H1 (cell line): ENCODE measurements around the gene CHST11. TPM values are rescaled to one million over a fixed set of nuclear protein-coding genes. Genes with fewer than 3 reads are reported as not detected.

ENCODE experiments used
- CTCF ChIA-PET: fragments of 300-600 bp; sonication (Branson Sonifier 250); formaldehyde crosslinking; loops from one replicate; lab custom pipeline; 2021; ENCODE audit not compliant: partially characterized antibody; lab: Charles Lee
- POLR2A ChIA-PET: fragments of 300-600 bp; sonication (Branson Sonifier 250); formaldehyde crosslinking; loops from one replicate; lab custom pipeline; 2021; ENCODE audit warnings: inconsistent platforms; ENCODE audit not compliant: partially characterized antibody; lab: Charles Lee
- DNase-seq, 2 experiments: peaks; one replicate each; pipeline versions ENCODE4 v3.0.0 to v3.0.0-alpha.2; 2010 to 2022; ENCODE audit warnings: low spot score in 2 of 2, low read depth in 1 of 2, mixed read lengths in 1 of 2
- FAIRE-seq: peaks from 2 replicates; lab custom pipeline; 2011; peaks lifted over from hg19 to GRCh38; lab: Jason Lieb, UNC
- H2AFZ ChIP-seq: 2 replicates; pipeline ENCODE4 v1.8.1; 2012; ENCODE audit warnings: low read length, inconsistent platforms
- H2AK5ac ChIP-seq: 2 replicates; pipeline ENCODE4 v1.6.1; 2013; ENCODE audit warnings: low read depth, low read length
- H2BK120ac ChIP-seq: replicated peaks from 2 replicates; pipeline ENCODE3; 2013; ENCODE audit warnings: low read depth, low read length, inconsistent platforms
- H2BK12ac ChIP-seq: 2 replicates; pipeline ENCODE4 v1.6.1; 2013; ENCODE audit warnings: low read depth, low read length
- H2BK15ac ChIP-seq: 2 replicates; pipeline ENCODE4 v1.6.1; 2013; ENCODE audit warnings: low read length
- H2BK20ac ChIP-seq: 2 replicates; pipeline ENCODE4 v1.6.1; 2013; ENCODE audit warnings: low read length
- H2BK5ac ChIP-seq: 2 replicates; pipeline ENCODE4 v1.6.1; 2013; ENCODE audit warnings: low read depth, low read length
- H3K14ac ChIP-seq: 2 replicates; pipeline ENCODE4 v1.6.1; 2013; ENCODE audit warnings: inconsistent platforms; ENCODE audit not compliant: insufficient read length
- H3K18ac ChIP-seq: 2 replicates; pipeline ENCODE4 v1.6.1; 2013; ENCODE audit warnings: low read length; ENCODE audit errors: extremely low read depth
- H3K23ac ChIP-seq: 2 replicates; pipeline ENCODE4 v1.6.1; 2013; ENCODE audit warnings: inconsistent platforms; ENCODE audit not compliant: insufficient read length
- H3K23me2 ChIP-seq: 2 replicates; pipeline ENCODE4 v1.6.1; 2013; ENCODE audit warnings: low read depth, low read length
- H3K27ac ChIP-seq: 2 replicates; pipeline ENCODE4 v1.6.1; 2011; ENCODE audit warnings: low read depth, low read length, inconsistent platforms
- H3K27me3 ChIP-seq, 4 experiments: replicated peaks in 1 of 4; 1 replicate in 1 of 4; 2 replicates in 3 of 4; pipeline versions ENCODE4 v1.6.1 to v1.8.1; 2011 to 2013; ENCODE audit warnings: low read length in 3 of 4, mild to moderate bottlenecking in 3 of 4, inconsistent platforms in 2 of 4, mixed read lengths in 2 of 4, moderate library complexity in 1 of 4; ENCODE audit not compliant: control insufficient read depth in 3 of 4, insufficient read depth in 3 of 4; ENCODE audit errors: extremely low read depth in 1 of 4
- H3K36me3 ChIP-seq, 4 experiments: 2 replicates each; pipeline versions ENCODE4 v1.6.1 to v1.8.1; 2011 to 2013; ENCODE audit warnings: mild to moderate bottlenecking in 4 of 4, low read length in 3 of 4, moderate library complexity in 2 of 4, control low read depth in 1 of 4, inconsistent platforms in 1 of 4; ENCODE audit not compliant: insufficient read depth in 4 of 4, control insufficient read depth in 2 of 4
- H3K4ac ChIP-seq: replicated peaks from 2 replicates; pipeline ENCODE3; 2013; ENCODE audit warnings: low read length, low read depth, mixed read lengths, inconsistent platforms; ENCODE audit not compliant: insufficient read length
- H3K4me1 ChIP-seq, 4 experiments: replicated peaks in 1 of 4; 1 replicate in 1 of 4; 2 replicates in 3 of 4; pipeline versions ENCODE4 v1.6.1 to v1.8.1; 2011 to 2013; ENCODE audit warnings: low read length in 3 of 4, inconsistent platforms in 2 of 4, mixed read lengths in 1 of 4; ENCODE audit not compliant: insufficient read depth in 4 of 4, control insufficient read depth in 3 of 4
- H3K4me2 ChIP-seq, 2 experiments: 2 replicates each; pipeline versions ENCODE4 v1.6.1 to v1.8.1; 2011 to 2013; ENCODE audit warnings: low read depth in 2 of 2, low read length in 2 of 2, control low read depth in 1 of 2, inconsistent platforms in 1 of 2, mild to moderate bottlenecking in 1 of 2; ENCODE audit not compliant: insufficient read depth in 1 of 2
- H3K4me3 ChIP-seq, 4 experiments: fragments of 200-600, 300-600 bp in 1 of 4; sonication (generic), shearing (Covaris generic), sonication (Bioruptor Twin) in 1 of 4; 2 replicates each; pipeline versions ENCODE4 v1.5.1 to v1.8.1; 2011 to 2016; ENCODE audit warnings: low read length in 4 of 4, low read depth in 3 of 4, control low read depth in 2 of 4, inconsistent platforms in 2 of 4, mild to moderate bottlenecking in 2 of 4, mixed read lengths in 1 of 4, moderate library complexity in 1 of 4; ENCODE audit not compliant: insufficient read depth in 2 of 4; ENCODE audit errors: extremely low read depth in 1 of 4
- H3K56ac ChIP-seq: replicated peaks from 2 replicates; pipeline ENCODE3; 2013; ENCODE audit warnings: low read depth, mild to moderate bottlenecking, mixed read lengths, low read length, inconsistent platforms; ENCODE audit not compliant: insufficient read length
- H3K79me1 ChIP-seq: 2 replicates; pipeline ENCODE4 v1.6.1; 2013; ENCODE audit warnings: low read depth, low read length, control low read depth
- H3K79me2 ChIP-seq, 2 experiments: 2 replicates each; pipeline versions ENCODE4 v1.6.1 to v1.8.1; 2012 to 2013; ENCODE audit warnings: low read length in 2 of 2, mild to moderate bottlenecking in 2 of 2, inconsistent platforms in 1 of 2; ENCODE audit not compliant: insufficient read depth in 2 of 2, control insufficient read depth in 1 of 2
- H3K9ac ChIP-seq, 4 experiments: replicated peaks in 1 of 4; 1 replicate in 1 of 4; 2 replicates in 3 of 4; pipeline versions ENCODE4 v1.6.1 to v1.8.1; 2011 to 2013; ENCODE audit warnings: low read depth in 3 of 4, low read length in 3 of 4, control low read depth in 2 of 4, mild to moderate bottlenecking in 2 of 4, moderate library complexity in 2 of 4, inconsistent platforms in 1 of 4; ENCODE audit errors: extremely low read depth in 1 of 4
- H3K9me3 ChIP-seq, 2 experiments: 2 replicates each; pipeline versions ENCODE4 v1.6.1 to v1.8.1; 2012 to 2013; ENCODE audit warnings: mild to moderate bottlenecking in 2 of 2, moderate library complexity in 2 of 2, control low read depth in 1 of 2, inconsistent platforms in 1 of 2, low read depth in 1 of 2, low read length in 1 of 2, mixed read lengths in 1 of 2; ENCODE audit not compliant: insufficient read depth in 2 of 2
- H4K20me1 ChIP-seq, 2 experiments: replicated peaks in 1 of 2; 2 replicates each; pipeline versions ENCODE3 to v1.8.1; 2011 to 2013; ENCODE audit warnings: inconsistent platforms in 2 of 2, low read length in 2 of 2, mild to moderate bottlenecking in 1 of 2; ENCODE audit not compliant: insufficient read depth in 2 of 2, control insufficient read depth in 1 of 2
- H4K5ac ChIP-seq: 2 replicates; pipeline ENCODE4 v1.6.1; 2013; ENCODE audit warnings: low read length, low read depth, mixed read lengths, inconsistent platforms; ENCODE audit not compliant: insufficient read length
- H4K8ac ChIP-seq: 2 replicates; pipeline ENCODE4 v1.8.0; 2013; ENCODE audit warnings: mild to moderate bottlenecking, moderate library complexity, low read length, inconsistent platforms; ENCODE audit not compliant: insufficient read depth; ENCODE audit errors: extremely low read depth
- H4K91ac ChIP-seq: replicated peaks from 2 replicates; pipeline ENCODE3; 2013; ENCODE audit warnings: low read length, mixed read lengths, inconsistent platforms; ENCODE audit not compliant: insufficient read length
- ASH2L ChIP-seq: fragments of 200-600, 300-600 bp; sonication (generic); IDR thresholded peaks from one replicate; pipeline ENCODE4 v1.7.1; 2017; ENCODE audit warnings: low read length
- POU5F1 ChIP-seq: IDR thresholded peaks from 2 replicates; pipeline ENCODE4 v1.6.1; 2011; ENCODE audit warnings: low read depth, mild to moderate bottlenecking, low read length, moderate library complexity
- SIX5 ChIP-seq: IDR thresholded peaks from 2 replicates; pipeline ENCODE4 v1.6.1; 2011; ENCODE audit warnings: mild to moderate bottlenecking, low read depth, low read length
- SP1 ChIP-seq: IDR thresholded peaks from 2 replicates; pipeline ENCODE4 v1.6.1; 2011; ENCODE audit warnings: low read depth, low read length
- SP2 ChIP-seq: IDR thresholded peaks from 2 replicates; pipeline ENCODE4 v1.6.1; 2012; ENCODE audit warnings: mild to moderate bottlenecking, low read length, inconsistent platforms
- TEAD4 ChIP-seq: IDR thresholded peaks from 2 replicates; pipeline ENCODE4 v1.6.1; 2012; ENCODE audit warnings: low read depth, low read length, inconsistent platforms, mixed read lengths
- polyA plus RNA-seq, 7 experiments: library from polyadenylated mRNA; depleted of rRNA in 3 of 7; stranded (reverse) in 5 of 7; unstranded in 2 of 7; fragments of >200 nt in 5 of 7; fragments of 200-250 nt in 2 of 7; gene quantifications; 1 replicate in 5 of 7; 2 replicates in 1 of 7; 4 replicates in 1 of 7; pipeline versions ENCODE4 v1.2.1 to v1.2.3, GENCODE V29; 2011 to 2013; ENCODE audit warnings: missing spikeins in 2 of 7, mixed read lengths in 2 of 7
- total RNA-seq: library from RNA; stranded (reverse); fragmentation: NEBNext Ultra II Directional; extraction: Animal tissue kit (Norgen Biotek cat#: 25700); gene quantifications from 2 replicates; pipeline ENCODE4 v1.2.1, GENCODE V29; 2021
- TF ChIP-seq, protein P1 (sequence below): IDR thresholded peaks from 2 replicates; pipeline ENCODE4 v1.6.1; 2011; ENCODE audit warnings: low read depth, mild to moderate bottlenecking, low read length; ENCODE audit not compliant: insufficient read depth
- TF ChIP-seq, protein P2 (sequence below): IDR thresholded peaks from 2 replicates; pipeline ENCODE4 v1.6.1; 2011; ENCODE audit warnings: low read length, improper control_type of control experiment
- TF ChIP-seq, protein P3 (sequence below): IDR thresholded peaks from 2 replicates; pipeline ENCODE4 v1.6.1; 2012; ENCODE audit warnings: inconsistent platforms

CHST11 gene
- total and polyA plus RNA-seq, 2 of the 8 experiments (the other 6 are each of a cell fraction or from before 2014, with no cell fraction given) = 14.4 to 20.8 TPM

DNA sequence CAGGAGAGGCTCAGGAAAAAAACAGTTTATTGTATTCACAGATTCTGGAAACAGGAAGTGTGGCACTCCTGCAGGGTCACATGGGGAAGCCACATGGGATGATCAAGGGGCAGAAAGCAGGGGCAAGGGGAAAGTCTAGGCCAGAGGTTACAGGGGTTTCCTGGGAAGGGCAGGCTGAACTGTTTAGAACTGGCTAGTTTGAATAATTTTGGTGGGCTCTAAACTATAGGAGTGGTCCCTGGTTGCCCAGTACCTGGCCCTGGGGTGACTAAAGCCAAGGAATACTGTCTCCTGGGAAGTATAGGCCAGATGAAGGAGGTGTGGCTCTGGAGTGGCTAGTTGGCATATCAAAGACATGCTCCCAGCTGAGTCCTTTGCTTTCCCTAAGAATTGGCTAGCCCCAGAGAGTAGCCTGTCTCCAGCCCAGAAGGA, 332.1 kb downstream of the CHST11 start:
- H3K14ac ChIP-seq = no peak overlapping the region
- H4K20me1 ChIP-seq = no peaks in the 10 kb centered on the region
- H2AFZ ChIP-seq = peak overlapping the region; percentile 93; the same call in 1 of the 2 replicates
- H3K4ac ChIP-seq = no peak overlapping the region
- 0 out of 2 replicates have a peak overlapping the region, but pooled peaks have one; percentile 15 for H2BK20ac ChIP-seq
- H3K36me3 ChIP-seq = no peaks in the 10 kb centered on the region
- CTCF ChIA-PET = interaction anchor here (0.5 to 3.5 kb wide), 4 partner anchors 11 to 918 kb away, joined by 3 to 34 read pairs (median 4); no protein-coding TSS in a partner anchor
- H3K79me2 ChIP-seq = no peaks in the 10 kb centered on the region
- H3K27me3 ChIP-seq = no peaks in the 10 kb centered on the region
- no peak overlapping the region for H4K8ac ChIP-seq
- no peak overlapping the region for H3K4me3 ChIP-seq
- no peak overlapping the region for H3K23ac ChIP-seq
- no peak overlapping the region for H2AK5ac ChIP-seq
- H3K79me1 ChIP-seq = no peaks in the 10 kb centered on the region
- H3K4me2 ChIP-seq = peak overlapping the region in 1 of 2 experiments; percentile 26; a peak in 1 of 4 replicates
- no peak overlapping the region for H2BK120ac ChIP-seq
- no peak overlapping the region for H2BK12ac ChIP-seq
- peaks cover 2 to 12% (median 7%) of the 10 kb centered on the region in 4 experiments; a peak in 4 of 7 replicates for H3K4me1 ChIP-seq
- DNase-seq = peak in 1 of 2 experiments; percentile 69
- H2BK15ac ChIP-seq = no peak overlapping the region
- H4K5ac ChIP-seq = peak overlapping the region; percentile 17
- no peaks in the 10 kb centered on the region for H3K9me3 ChIP-seq
- no peak overlapping the region for H3K9ac ChIP-seq
- FAIRE-seq = peak; percentile 82
- no peaks in the 10 kb centered on the region for H3K23me2 ChIP-seq
- H3K56ac ChIP-seq = no peak overlapping the region
- POLR2A ChIA-PET = interaction anchor here (0.8 kb wide), 1 partner anchor 58 kb away, joined by 4 read pairs; no protein-coding TSS in a partner anchor
- peak overlapping the region; percentile 14; the same call in 1 of the 2 replicates for H2BK5ac ChIP-seq
- H3K27ac ChIP-seq = no peak overlapping the region
- H3K18ac ChIP-seq = 0 out of 2 replicates have a peak overlapping the region, but pooled peaks have one; percentile 3
- no peak overlapping the region for H4K91ac ChIP-seq
- TF ChIP-seq, protein P1, sequence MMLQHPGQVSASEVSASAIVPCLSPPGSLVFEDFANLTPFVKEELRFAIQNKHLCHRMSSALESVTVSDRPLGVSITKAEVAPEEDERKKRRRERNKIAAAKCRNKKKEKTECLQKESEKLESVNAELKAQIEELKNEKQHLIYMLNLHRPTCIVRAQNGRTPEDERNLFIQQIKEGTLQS = 0 out of 2 replicates have a peak, but pooled peaks have one; percentile 38
- TF ChIP-seq SP1 = peak; percentile 43; the same call in 1 of the 2 replicates
- no peak for TF ChIP-seq SIX5
- TF ChIP-seq SP2 = no peak
- TF ChIP-seq TEAD4 = no peak
- TF ChIP-seq, protein P2, sequence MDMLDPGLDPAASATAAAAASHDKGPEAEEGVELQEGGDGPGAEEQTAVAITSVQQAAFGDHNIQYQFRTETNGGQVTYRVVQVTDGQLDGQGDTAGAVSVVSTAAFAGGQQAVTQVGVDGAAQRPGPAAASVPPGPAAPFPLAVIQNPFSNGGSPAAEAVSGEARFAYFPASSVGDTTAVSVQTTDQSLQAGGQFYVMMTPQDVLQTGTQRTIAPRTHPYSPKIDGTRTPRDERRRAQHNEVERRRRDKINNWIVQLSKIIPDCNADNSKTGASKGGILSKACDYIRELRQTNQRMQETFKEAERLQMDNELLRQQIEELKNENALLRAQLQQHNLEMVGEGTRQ = peak; percentile 62; the same call in 1 of the 2 replicates
- TF ChIP-seq ASH2L = no peak
- peak; percentile 65; the same call in 1 of the 2 replicates for TF ChIP-seq POU5F1
- TF ChIP-seq, protein P3, sequence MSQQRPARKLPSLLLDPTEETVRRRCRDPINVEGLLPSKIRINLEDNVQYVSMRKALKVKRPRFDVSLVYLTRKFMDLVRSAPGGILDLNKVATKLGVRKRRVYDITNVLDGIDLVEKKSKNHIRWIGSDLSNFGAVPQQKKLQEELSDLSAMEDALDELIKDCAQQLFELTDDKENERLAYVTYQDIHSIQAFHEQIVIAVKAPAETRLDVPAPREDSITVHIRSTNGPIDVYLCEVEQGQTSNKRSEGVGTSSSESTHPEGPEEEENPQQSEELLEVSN = no peak; the same call in 1 of the 2 replicates
